Liver (tissue), 3 donors: ENCODE data around the gene GLRA3.

Source experiments
- ATF3 ChIP-seq: IDR thresholded peaks from 2 replicates; pipeline ENCODE4 v1.6.1; 2016; ENCODE audit warnings: antibody characterized with exemption
- CTCF ChIP-seq: fragments of 150-350 bp; IDR thresholded peaks from 2 replicates; pipeline ENCODE4 v1.5.1; 2017; ENCODE audit warnings: improper control_type of control experiment, low read depth, low read length; ENCODE audit not compliant: missing input control
- EGR1 ChIP-seq, 2 donors: IDR thresholded peaks; 2 replicates each; pipeline ENCODE4 v1.6.1; 2016 to 2018; ENCODE audit warnings: antibody characterized with exemption in 2 of 2, low read depth in 2 of 2
- GABPA ChIP-seq, 2 donors: IDR thresholded peaks in 1 of 2; conservative IDR thresholded peaks in 1 of 2; 2 replicates each; pipeline ENCODE4 v1.6.1; 2016; ENCODE audit warnings: antibody characterized with exemption in 2 of 2, mild to moderate bottlenecking in 1 of 2, moderate library complexity in 1 of 2
- JUND ChIP-seq, 2 donors: IDR thresholded peaks; 2 replicates each; pipeline ENCODE4 v1.6.1; 2016; ENCODE audit warnings: antibody characterized with exemption in 2 of 2
- MAX ChIP-seq: IDR thresholded peaks from 2 replicates; pipeline ENCODE4 v1.6.1; 2016; ENCODE audit warnings: antibody characterized with exemption
- REST ChIP-seq: IDR thresholded peaks from 2 replicates; pipeline ENCODE4 v1.6.1; 2016; ENCODE audit warnings: antibody characterized with exemption, mild to moderate bottlenecking
- RXRA ChIP-seq, 2 donors: IDR thresholded peaks; 2 replicates each; pipeline ENCODE4 v1.6.1; 2017 to 2018; ENCODE audit warnings: antibody characterized with exemption in 2 of 2, mild to moderate bottlenecking in 1 of 2
- SP1 ChIP-seq: IDR thresholded peaks from 2 replicates; pipeline ENCODE4 v1.6.1; 2018; ENCODE audit warnings: antibody characterized with exemption, mild to moderate bottlenecking
- TAF1 ChIP-seq: conservative IDR thresholded peaks from 2 replicates; pipeline ENCODE4 v1.6.1; 2016; ENCODE audit warnings: antibody characterized with exemption, mild to moderate bottlenecking
- ZBTB33 ChIP-seq: IDR thresholded peaks from 2 replicates; pipeline ENCODE4 v1.6.1; 2016; ENCODE audit warnings: antibody characterized with exemption
- donor health status: healthy.
- donor health status: healthy.

GRCh38 chr4:174709526-174709925, 119.5 kb downstream of the GLRA3 start:
- TF ChIP-seq CTCF (no peak), SP1 (no peak), ATF3 (no peak), REST (no peak), TAF1 (no peak), GABPA (IDR thresholded peaks at IDR 0.05 in 1 of 2, conservative IDR thresholded peaks at IDR 0.05 in 1 of 2) (no peak), EGR1 (IDR thresholded peaks at IDR 0.05; ENCODE audit: low read depth in 2 of 2) (no peak), MAX (no peak), JUND (IDR thresholded peaks at IDR 0.05) (no peak), ZBTB33 (no peak), RXRA (IDR thresholded peaks at IDR 0.05) (no peak)
